SK-N-SH (cell line): ENCODE results near the gene CPOX. TPM values are rescaled to one million over a fixed set of nuclear protein-coding genes. Genes with fewer than 3 reads are reported as not detected.
A peak's percentile ranks its signal among the peaks of the same experiment; 100 is the strongest.
"Not testable (repeated sequence)": the region's sequence is repeated elsewhere in the genome, so short reads cannot be mapped to it uniquely, and the experiment has no call there.

Experiments used
- CTCF ChIA-PET: fragments of 300-600, 350-600 bp; formaldehyde crosslinking; extraction: SDS; loops from one replicate; lab custom pipeline; 2021; lab: Yijun Ruan, JAX
- POLR2A ChIA-PET: fragments of 350-600 bp; sonication (Branson Sonifier 250); formaldehyde crosslinking; extraction: SDS; loops from one replicate; lab custom pipeline; 2020; ENCODE audit warnings: antibody characterized with exemption, inconsistent platforms; lab: Yijun Ruan, JAX
- DNase-seq: peaks from one replicate; pipeline ENCODE4 v3.0.0; 2012
- H2AFZ ChIP-seq: fragments of 200-600 bp; sonication (generic); 2 replicates; pipeline ENCODE4 v1.8.1; 2016; ENCODE audit warnings: antibody characterized with exemption, mild to moderate bottlenecking, low read depth
- H3F3A ChIP-seq: fragments of 200-600 bp; sonication (generic); replicated peaks from 2 replicates; pipeline ENCODE3; 2016; ENCODE audit warnings: antibody characterized with exemption, mild to moderate bottlenecking; ENCODE audit not compliant: insufficient read depth
- H3K27ac ChIP-seq, 2 experiments: fragments of 200-500 bp in 1 of 2; fragments of 200-600 bp in 1 of 2; sonication (Bioruptor generic) in 1 of 2; sonication (generic), shearing (Covaris generic) in 1 of 2; 2 replicates each; pipeline versions ENCODE4 v1.5.1 to v1.6.1; 2014 to 2016; ENCODE audit warnings: low read depth in 2 of 2, inconsistent platforms in 1 of 2, low read length in 1 of 2, mild to moderate bottlenecking in 1 of 2, mixed read lengths in 1 of 2
- H3K27me3 ChIP-seq: fragments of 200-600 bp; sonication (generic), shearing (Covaris generic); 2 replicates; pipeline ENCODE4 v1.6.1; 2016; ENCODE audit warnings: mixed run types; ENCODE audit not compliant: insufficient read depth
- H3K36me3 ChIP-seq, 2 experiments: fragments of 200-500 bp in 1 of 2; fragments of 200-600 bp in 1 of 2; sonication (Bioruptor generic) in 1 of 2; sonication (generic) in 1 of 2; replicated peaks in 1 of 2; 2 replicates each; pipeline versions ENCODE3 to v1.5.1; 2014 to 2016; ENCODE audit warnings: low read length in 1 of 2, mild to moderate bottlenecking in 1 of 2; ENCODE audit not compliant: insufficient read depth in 2 of 2, control insufficient read depth in 1 of 2
- H3K4me1 ChIP-seq, 2 experiments: fragments of 200-500 bp in 1 of 2; fragments of 200-600 bp in 1 of 2; sonication (Bioruptor generic) in 1 of 2; sonication (generic), shearing (Covaris generic) in 1 of 2; 2 replicates each; pipeline versions ENCODE4 v1.5.1 to v1.6.1; 2014 to 2016; ENCODE audit warnings: low read depth in 1 of 2, low read length in 1 of 2, mixed run types in 1 of 2; ENCODE audit not compliant: insufficient read depth in 2 of 2, control insufficient read depth in 1 of 2
- H3K4me2 ChIP-seq: fragments of 200-600 bp; sonication (generic), shearing (Covaris generic); 2 replicates; pipeline ENCODE4 v1.6.1; 2017; ENCODE audit warnings: mixed run types
- H3K4me3 ChIP-seq, 2 experiments: fragments of 200-500 bp in 1 of 2; fragments of 200-600 bp in 1 of 2; sonication (Bioruptor generic) in 1 of 2; sonication (generic), shearing (Covaris generic) in 1 of 2; 2 replicates each; pipeline versions ENCODE4 v1.5.1 to v1.8.1; 2014 to 2016; ENCODE audit warnings: low read depth in 2 of 2, inconsistent platforms in 1 of 2, low read length in 1 of 2, mild to moderate bottlenecking in 1 of 2, mixed read lengths in 1 of 2, moderate library complexity in 1 of 2
- H3K79me2 ChIP-seq: fragments of 200-600 bp; sonication (generic); 2 replicates; pipeline ENCODE4 v1.8.1; 2017; ENCODE audit warnings: mild to moderate bottlenecking; ENCODE audit not compliant: insufficient read depth
- H3K9ac ChIP-seq: fragments of 200-600 bp; sonication (generic); 2 replicates; pipeline ENCODE4 v1.6.1; 2017; ENCODE audit warnings: mixed run types
- H3K9me2 ChIP-seq: fragments of 200-600 bp; sonication (generic); 2 replicates; pipeline ENCODE4 v1.6.1; 2017; ENCODE audit warnings: mixed run types
- H3K9me3 ChIP-seq: fragments of 200-600 bp; sonication (generic); 2 replicates; pipeline ENCODE4 v1.6.1; 2017; ENCODE audit warnings: mixed run types, mild to moderate bottlenecking, moderate library complexity
- H4K20me1 ChIP-seq: fragments of 200-600 bp; sonication (generic); 2 replicates; pipeline ENCODE4 v1.6.1; 2017; ENCODE audit warnings: mild to moderate bottlenecking, mixed run types; ENCODE audit not compliant: insufficient read depth
- ELF1 ChIP-seq: IDR thresholded peaks from 2 replicates; pipeline ENCODE4 v1.4.0; 2012
- EP300 ChIP-seq, 2 experiments: IDR thresholded peaks; 2 replicates each; pipeline versions ENCODE4 v1.4.0 to v1.6.1; 2012; ENCODE audit warnings: borderline replicate concordance in 1 of 2, low read depth in 1 of 2, low read length in 1 of 2
- FOXJ3 ChIP-seq: sonication (generic); formaldehyde crosslinking; IDR thresholded peaks from 2 replicates; pipeline ENCODE4 v1.5.1; 2020; ENCODE audit warnings: mild to moderate bottlenecking, missing genetic modification reagents
- GABPA ChIP-seq: IDR thresholded peaks from 2 replicates; pipeline ENCODE4 v1.4.0; 2012; ENCODE audit warnings: low read depth, mild to moderate bottlenecking
- GATA2 ChIP-seq: sonication (generic); formaldehyde crosslinking; IDR thresholded peaks from 2 replicates; pipeline ENCODE4 v1.5.0; 2020; ENCODE audit warnings: mild to moderate bottlenecking, missing genetic modification reagents
- MEF2A ChIP-seq: IDR thresholded peaks from 2 replicates; pipeline ENCODE4 v1.4.0; 2012; ENCODE audit warnings: low read depth, borderline replicate concordance
- MXI1 ChIP-seq: IDR thresholded peaks from 2 replicates; pipeline ENCODE4 v1.6.1; 2012; ENCODE audit warnings: mild to moderate bottlenecking, low read depth, low read length, improper control_type of control experiment
- NRF1 ChIP-seq: IDR thresholded peaks from 2 replicates; pipeline ENCODE4 v1.6.1; 2012; ENCODE audit warnings: low read depth, mild to moderate bottlenecking, low read length
- POLR2AphosphoS5 ChIP-seq: IDR thresholded peaks from 2 replicates; pipeline ENCODE4 v1.6.1; 2012; ENCODE audit warnings: low read depth, low read length
- RAD21 ChIP-seq: IDR thresholded peaks from 2 replicates; pipeline ENCODE4 v1.6.1; 2012; ENCODE audit warnings: mild to moderate bottlenecking, low read length
- RCOR1 ChIP-seq: fragments of 150-350 bp; IDR thresholded peaks from 2 replicates; pipeline ENCODE4 v1.6.1; 2017; ENCODE audit warnings: antibody characterized with exemption, low read length
- SIN3A ChIP-seq: IDR thresholded peaks from 2 replicates; pipeline ENCODE4 v1.6.1; 2012; ENCODE audit warnings: low read depth, mild to moderate bottlenecking, low read length, moderate library complexity, borderline replicate concordance
- TAF1 ChIP-seq: IDR thresholded peaks from 2 replicates; pipeline ENCODE4 v1.6.1; 2012; ENCODE audit warnings: low read depth, mild to moderate bottlenecking, low read length, moderate library complexity, borderline replicate concordance
- TEAD4 ChIP-seq: IDR thresholded peaks from 2 replicates; pipeline ENCODE4 v1.4.0; 2012; ENCODE audit warnings: mild to moderate bottlenecking, borderline replicate concordance; ENCODE audit not compliant: insufficient read depth
- YY1 ChIP-seq: IDR thresholded peaks from 2 replicates; pipeline ENCODE4 v1.4.0; 2012; ENCODE audit warnings: low read depth, mild to moderate bottlenecking
- WGBS: methylation state at CpG from one replicate; pipeline ENCODE4 v1.1.6; 2017; ENCODE audit warnings: low lambda C conversion rate; 5-methylcytosine and 5-hydroxymethylcytosine counted together
- polyA plus RNA-seq, 3 experiments: library from polyadenylated mRNA; depleted of rRNA; stranded (reverse); fragments of >200 nt; gene quantifications; 2 replicates each; pipeline ENCODE4 v1.2.3, GENCODE V29; 2012

CPOX gene
- 36.7 and 37.2 TPM in 2 replicates for polyA plus RNA-seq (2012; rRNA removed)
- 30.1 and 30.5 TPM in 2 replicates for polyA plus RNA-seq (2012; cell fraction: cytosol; rRNA removed)
- 66.4 and 110 TPM in 2 replicates for polyA plus RNA-seq (2012; cell fraction: nucleus; rRNA removed)

DNA sequence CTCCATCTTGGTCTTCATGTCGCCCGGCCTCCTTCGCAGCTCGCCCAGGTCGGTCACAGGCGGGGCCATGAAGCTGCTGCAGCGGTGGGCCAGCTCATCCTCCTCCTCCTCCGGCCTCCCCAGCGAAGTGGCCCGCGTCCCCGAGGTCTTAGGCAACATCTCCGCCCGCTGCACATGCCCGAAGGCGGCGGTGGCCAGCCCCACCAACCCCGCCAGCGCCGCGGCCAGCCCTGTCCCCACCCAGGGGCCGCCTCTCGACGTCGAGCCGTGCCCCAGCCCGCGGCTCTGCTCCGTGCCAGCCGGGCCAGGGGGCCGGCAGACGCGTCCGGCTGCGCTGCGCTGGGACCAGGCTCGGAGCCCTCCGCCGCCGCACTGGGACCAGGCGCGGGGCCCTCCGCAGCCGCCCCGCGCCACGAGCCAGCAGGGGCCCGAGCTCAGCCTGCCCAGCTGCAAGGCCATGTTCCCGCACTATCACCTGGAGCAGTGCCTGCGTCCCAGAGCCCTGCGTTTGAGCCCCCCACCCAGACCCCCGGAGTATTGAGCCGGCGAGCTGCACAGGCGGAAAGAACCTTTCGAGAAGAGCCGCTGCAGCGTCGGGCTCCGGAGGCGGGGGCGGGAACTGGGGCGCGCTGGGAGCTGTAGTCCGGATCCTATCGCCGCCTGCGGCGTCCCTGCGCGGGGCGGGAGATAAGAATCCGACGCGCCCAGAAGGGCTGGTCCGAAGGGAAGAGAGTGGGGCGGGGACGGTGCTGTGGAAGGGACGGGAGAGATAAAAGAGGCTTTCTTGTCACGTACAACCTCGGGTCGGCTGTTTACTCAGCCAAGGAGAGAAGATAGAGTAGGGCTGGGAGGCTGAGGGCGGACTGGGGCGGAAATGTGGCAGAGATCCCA is at the start of gene CPOX:
CPOX (minus strand) TSS at position 566 of the 891 bp plus-strand sequence; CDS start at position 459, 107 bp downstream.
- Histone ChIP-seq H3K79me2 (peaks cover 14% of the 10 kb centered on the region), H2AFZ (peak within 1 kb of the TSS; percentile 87), H3K9me2 (no peaks in the 10 kb centered on the region), H3F3A (no peaks in the 10 kb centered on the region), H4K20me1 (no peaks in the 10 kb centered on the region), H3K27me3 (no peaks in the 10 kb centered on the region), H3K9ac (peak within 1 kb of the TSS; percentile 63), H3K4me3 (peak within 1 kb of the TSS; percentile 71 to 87), H3K4me1 (peaks cover 3 to 10% of the 10 kb centered on the region in 2 experiments; a peak in 3 of 4 replicates), H3K36me3 (peaks cover 13 to 22% of the 10 kb centered on the region in 2 experiments), H3K27ac (peak within 1 kb of the TSS; percentile 66 to 80), H3K4me2 (peak within 1 kb of the TSS; percentile 96), H3K9me3 (no peaks in the 10 kb centered on the region)
- DNase-seq = peak; percentile 91
- CTCF ChIA-PET = interaction anchor here (1.6 to 7.4 kb wide), 4 partner anchors 9 to 401 kb away, joined by 4 to 60 read pairs (median 23); no protein-coding TSS in a partner anchor
- TF ChIP-seq GATA2 (CRISPR knock-in tag) (peak; percentile 97), TEAD4 (no peak), POLR2AphosphoS5 (peak; percentile 78), RAD21 (no peak), ELF1 (peak; percentile 85), TAF1 (peak; percentile 51; the same call in 1 of the 2 replicates), YY1 (no peak; the same call in 1 of the 2 replicates), RCOR1 (no peak), MXI1 (no peak; the same call in 1 of the 2 replicates), EP300 (IDR thresholded peaks at IDR 0.05; ENCODE audit: borderline replicate concordance in 1 of 2, low read depth in 1 of 2, low read length in 1 of 2) (peak in 1 of 2 experiments; percentile 32; a peak in 2 of 4 replicates), FOXJ3 (CRISPR knock-in tag) (peak; percentile 82; the same call in 1 of the 2 replicates), MEF2A (no peak), NRF1 (peak; percentile 57), GABPA (peak; percentile 55; the same call in 1 of the 2 replicates), SIN3A (peak; percentile 42; the same call in 1 of the 2 replicates)
- POLR2A ChIA-PET = interaction anchor here (0.8 to 3.1 kb wide), 5 partner anchors 70 to 309 kb away, joined by 3 to 17 read pairs (median 3); partner anchors contain the start of genes CLDND1 and DCBLD2
- 1% methylated on average over 47 of the region's 84 CpGs for WGBS

DNA sequence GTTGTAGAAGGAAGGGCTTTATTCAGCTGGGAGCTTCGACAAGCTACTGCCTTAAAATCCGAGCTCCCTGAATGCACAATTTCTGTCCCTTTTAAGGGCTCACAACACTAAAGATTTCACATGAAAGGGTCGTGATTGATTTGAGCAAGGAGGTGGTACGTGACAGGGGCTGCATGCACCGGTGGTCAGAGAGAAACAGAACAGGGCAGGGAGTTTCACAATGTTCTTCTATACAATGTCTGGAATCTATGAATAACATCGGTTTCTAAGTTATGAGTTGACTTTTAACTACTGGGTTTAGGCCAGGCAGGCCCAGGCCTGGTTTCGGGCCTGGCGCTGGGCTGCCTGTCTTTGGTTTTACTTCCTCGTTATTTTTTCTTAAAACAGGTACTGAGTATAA is 49.4 kb upstream of the CPOX start:
- H4K20me1 ChIP-seq, H2AFZ ChIP-seq, H3K27ac ChIP-seq, H3K9me3 ChIP-seq, POLR2A ChIA-PET, H3K4me3 ChIP-seq, H3K79me2 ChIP-seq, H3K36me3 ChIP-seq, CTCF ChIA-PET, DNase-seq, H3K27me3 ChIP-seq, H3F3A ChIP-seq, H3K9me2 ChIP-seq, H3K9ac ChIP-seq, H3K4me2 ChIP-seq, H3K4me1 ChIP-seq: not testable (repeated sequence)
- 55% methylated on average over 9 of the region's 9 CpGs for WGBS

DNA sequence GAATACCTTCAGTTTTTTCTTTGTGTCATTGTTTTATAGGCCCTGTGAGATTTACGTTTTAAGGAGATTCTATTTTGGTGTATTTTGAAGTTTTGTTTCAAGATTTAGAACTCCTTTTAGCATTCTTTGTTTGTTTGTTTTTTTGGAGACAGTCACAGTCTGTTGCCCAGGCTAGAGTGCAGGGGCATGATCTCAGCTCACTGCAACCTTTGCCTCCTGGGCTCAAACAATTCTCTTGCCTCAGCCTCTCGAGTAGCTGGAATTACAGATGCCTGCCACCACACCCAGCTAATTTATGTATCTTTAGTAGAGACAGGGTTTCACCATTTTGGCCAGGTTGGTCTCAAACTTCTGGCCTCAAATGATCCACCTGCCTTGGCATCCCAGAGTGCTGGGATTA is 48.3 kb upstream of the CPOX start:
- H4K20me1 ChIP-seq, H3K79me2 ChIP-seq, H3K27ac ChIP-seq, H3K36me3 ChIP-seq, H3K9me3 ChIP-seq, H3K9me2 ChIP-seq, H3K4me3 ChIP-seq, DNase-seq, H2AFZ ChIP-seq, H3K27me3 ChIP-seq, H3F3A ChIP-seq, H3K9ac ChIP-seq, H3K4me2 ChIP-seq, POLR2A ChIA-PET, H3K4me1 ChIP-seq: not testable (repeated sequence)
- CTCF ChIA-PET = interaction anchor here (0.9 to 1.7 kb wide), 2 partner anchors 15 to 172 kb away, joined by 3 to 4 read pairs; no protein-coding TSS in a partner anchor
- WGBS = 34% methylated on average over 2 of the region's 2 CpGs

DNA sequence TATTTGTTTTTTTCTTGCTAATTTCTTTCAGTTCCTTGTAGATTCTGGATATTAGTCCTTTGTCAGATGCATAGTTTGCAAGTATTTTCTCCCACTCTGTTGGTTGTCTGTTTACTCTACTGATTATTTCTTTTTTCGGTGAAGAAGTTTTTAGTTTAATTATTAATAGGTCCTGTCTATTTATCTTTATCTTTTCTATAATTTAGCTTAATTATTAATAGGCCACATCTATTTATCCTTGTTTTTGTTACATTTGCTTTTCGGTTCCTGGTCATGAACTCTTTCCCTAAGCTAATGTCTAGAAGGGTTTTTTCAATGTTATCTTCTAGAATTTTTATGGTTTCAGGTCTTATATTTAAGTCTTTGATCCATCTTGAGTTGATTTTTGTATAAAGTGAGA is 45.1 kb upstream of the CPOX start:
- CTCF ChIA-PET = not testable (repeated sequence)

More for the DNA sequence above, 45.1 kb upstream of the CPOX start:
- H3F3A ChIP-seq, H4K20me1 ChIP-seq, DNase-seq, H3K36me3 ChIP-seq, H3K27me3 ChIP-seq, H3K79me2 ChIP-seq, H3K4me3 ChIP-seq, H3K9ac ChIP-seq, H3K27ac ChIP-seq, H3K9me3 ChIP-seq, H3K9me2 ChIP-seq, H3K4me2 ChIP-seq, H3K4me1 ChIP-seq, POLR2A ChIA-PET, H2AFZ ChIP-seq: not testable (repeated sequence)
- WGBS = 25% methylated on average over 2 of the region's 2 CpGs
